Activated CD4-positive, alpha-beta memory T cell treated with anti-CD3 and anti-CD28 coated beads for 36 hours (primary cell): ENCODE data around the gene BBOF1. TPM values are rescaled to one million over a fixed set of nuclear protein-coding genes. Genes with fewer than 3 reads are reported as not detected.
"Not testable (repeated sequence)": the region's sequence is repeated elsewhere in the genome, so short reads cannot be mapped to it uniquely, and the experiment has no call there.

ENCODE experiments used
- CTCF ChIA-PET: fragments of 350-600 bp; sonication (Branson Sonifier 250); formaldehyde crosslinking; loops from one replicate; lab custom pipeline; 2021; ENCODE audit warnings: antibody characterized with exemption, inconsistent platforms; lab: Charles Lee
- POLR2A ChIA-PET: fragments of 350-600 bp; sonication (Branson Sonifier 250); formaldehyde crosslinking; loops from one replicate; lab custom pipeline; 2021; ENCODE audit warnings: antibody characterized with exemption; lab: Charles Lee
- DNase-seq: peaks from one replicate; pipeline ENCODE4 v3.0.0-alpha.2; 2020
- H3K27ac Mint-ChIP-seq: one replicate; pipeline ENCODE4 v1.8.0; 2021; ENCODE audit warnings: mixed read lengths
- H3K27me3 Mint-ChIP-seq: one replicate; pipeline ENCODE4 v1.8.0; 2021; ENCODE audit warnings: mixed read lengths
- H3K36me3 Mint-ChIP-seq: one replicate; pipeline ENCODE4 v1.8.0; 2021; ENCODE audit warnings: mixed read lengths
- H3K4me1 Mint-ChIP-seq: one replicate; pipeline ENCODE4 v1.8.0; 2021; ENCODE audit warnings: low read depth, mixed read lengths
- H3K4me3 Mint-ChIP-seq: one replicate; pipeline ENCODE4 v1.8.0; 2021; ENCODE audit warnings: mild to moderate bottlenecking, mixed read lengths
- H3K9me3 Mint-ChIP-seq: one replicate; pipeline ENCODE4 v1.8.0; 2021; ENCODE audit warnings: mixed read lengths
- intact Hi-C: fragments of 100-400 bp; cut with micrococcal nuclease; formaldehyde crosslinking; loops from one replicate; pipeline ENCODE4 v1.15.1; 2023
- total RNA-seq, 2 experiments: library from RNA; stranded (reverse); gene quantifications; one replicate each; pipeline ENCODE4 v1.2.3, GENCODE V29; 2021

BBOF1 gene
- total RNA-seq, 2 experiments from 2014 or later, result 1.0 to 1.3 TPM

DNA sequence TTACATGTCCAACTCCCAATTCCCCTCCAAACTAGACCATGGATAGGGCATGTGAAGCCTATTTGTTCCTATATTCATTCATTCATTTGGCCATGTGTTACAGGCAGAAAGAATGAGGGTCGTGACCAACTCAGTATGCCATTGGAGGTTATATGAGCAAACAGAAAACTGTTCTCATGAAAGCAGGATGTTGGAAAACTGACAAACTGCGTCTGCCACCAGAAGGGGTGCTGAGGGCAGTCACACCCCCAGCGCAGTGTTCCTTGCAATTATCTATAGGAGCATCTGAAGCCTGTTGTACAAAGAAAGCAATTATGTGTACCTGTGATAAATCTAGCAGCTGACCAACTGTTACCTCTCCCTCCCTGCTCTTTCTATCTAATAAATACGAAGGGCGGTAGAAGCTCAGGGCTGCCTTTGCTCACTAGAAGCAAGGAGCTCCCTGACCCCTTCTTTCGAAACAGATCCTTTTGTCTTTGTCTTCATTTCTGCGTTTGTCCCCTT lies 21.2 kb upstream of the BBOF1 start:
- peaks cover 2% of the 10 kb centered on the region for H3K36me3 Mint-ChIP-seq
- ChIA-PET POLR2A (no interaction called here), CTCF (interaction anchor here (0.6 kb wide), 1 partner anchor 15 kb away, joined by 3 read pairs; no protein-coding TSS in a partner anchor)
- no peaks in the 10 kb centered on the region for H3K9me3 Mint-ChIP-seq
- intact Hi-C loops, result no loop called here
- H3K4me1 Mint-ChIP-seq, result no peaks in the 10 kb centered on the region
- no peak for DNase-seq
- no peak overlapping the region for H3K27ac Mint-ChIP-seq
- no peak overlapping the region for H3K4me3 Mint-ChIP-seq
- no peaks in the 10 kb centered on the region for H3K27me3 Mint-ChIP-seq

DNA sequence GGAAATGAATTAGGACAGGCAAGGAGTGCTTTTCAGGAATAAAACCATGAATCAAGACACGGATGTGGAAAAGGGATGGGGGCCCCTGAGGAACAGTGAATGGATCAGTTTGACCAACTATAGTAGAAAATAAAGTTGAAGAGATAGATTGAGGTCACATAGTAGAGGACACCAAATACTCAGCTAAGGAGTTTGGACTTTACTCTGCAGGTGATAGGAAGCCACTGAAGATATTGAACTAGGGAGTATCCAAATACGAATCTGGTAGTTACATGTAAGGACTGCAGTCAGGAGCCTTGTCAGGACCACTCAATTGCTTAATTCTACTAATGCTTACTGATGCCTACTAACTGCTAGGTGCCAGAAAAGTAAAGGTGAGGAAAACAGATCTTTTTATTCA lies 20.4 kb upstream of the BBOF1 start:
- no peak for DNase-seq
- H3K27me3 Mint-ChIP-seq, result no peaks in the 10 kb centered on the region
- CTCF ChIA-PET, result no interaction called here
- H3K4me3 Mint-ChIP-seq, result no peak overlapping the region
- intact Hi-C loops, result no loop called here
- no peak overlapping the region for H3K27ac Mint-ChIP-seq
- H3K36me3 Mint-ChIP-seq, result peaks cover 5% of the 10 kb centered on the region
- POLR2A ChIA-PET, result no interaction called here
- H3K4me1 Mint-ChIP-seq, result no peaks in the 10 kb centered on the region
- H3K9me3 Mint-ChIP-seq, result no peaks in the 10 kb centered on the region

DNA sequence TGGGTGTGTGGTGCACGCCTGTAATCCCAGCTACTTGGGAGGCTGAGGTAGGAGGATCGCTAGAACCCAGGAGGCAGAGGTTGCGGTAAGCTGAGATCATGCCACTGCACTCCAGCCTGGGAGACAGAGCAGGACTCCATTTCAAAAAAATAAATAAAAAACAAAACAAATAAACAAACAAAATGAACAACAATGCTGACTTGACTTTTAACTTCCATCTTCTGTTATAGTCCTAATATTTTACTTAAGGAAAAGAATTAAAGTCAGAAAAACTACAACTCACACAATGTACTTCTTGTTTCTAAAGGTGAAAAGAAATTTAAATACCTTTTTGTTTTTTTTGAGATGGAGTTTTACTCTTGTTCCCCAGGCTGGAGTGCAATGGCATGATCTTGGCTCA lies 13.5 kb upstream of the BBOF1 start:
- H3K4me1 Mint-ChIP-seq, H3K4me3 Mint-ChIP-seq, H3K27me3 Mint-ChIP-seq, intact Hi-C loops, H3K27ac Mint-ChIP-seq, POLR2A ChIA-PET, DNase-seq, CTCF ChIA-PET, H3K9me3 Mint-ChIP-seq: not testable (repeated sequence)
- H3K36me3 Mint-ChIP-seq, result peaks cover 14% of the 10 kb centered on the region

DNA sequence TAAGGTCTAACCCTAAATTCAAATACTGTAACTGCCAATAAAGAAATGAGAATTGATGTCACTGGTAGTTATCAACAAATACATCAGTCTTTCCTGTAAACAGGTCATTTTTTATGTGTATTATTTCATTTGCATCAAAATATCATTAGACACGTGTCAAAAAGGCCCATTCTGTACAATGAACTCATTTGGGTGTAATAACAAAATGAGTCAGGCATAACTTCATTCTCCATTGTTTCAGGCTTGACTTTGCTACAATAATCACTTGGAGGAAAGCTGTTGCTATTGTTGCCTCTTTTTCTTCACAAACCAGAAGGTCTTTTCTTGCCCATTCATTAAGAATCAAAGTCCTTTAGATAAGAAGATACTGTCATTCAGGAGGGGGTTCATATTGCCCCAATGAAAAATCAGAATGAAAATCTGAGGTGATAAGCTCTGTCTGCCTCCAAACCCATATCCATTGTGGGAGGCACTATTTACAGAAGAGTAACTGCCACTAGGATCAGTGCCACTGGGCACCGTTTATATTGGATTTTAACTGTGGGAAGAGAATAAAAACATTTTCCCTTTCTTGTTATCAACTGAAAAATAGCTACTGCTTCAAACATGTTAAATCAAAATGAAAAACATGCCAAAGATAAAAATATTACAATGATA lies 10.2 kb upstream of the BBOF1 start:
- Mint-ChIP-seq H3K4me3 (no peak overlapping the region), H3K27me3 (no peaks in the 10 kb centered on the region), H3K27ac (no peak overlapping the region), H3K36me3 (peaks cover 13% of the 10 kb centered on the region), H3K4me1 (no peaks in the 10 kb centered on the region), H3K9me3 (no peaks in the 10 kb centered on the region)
- ChIA-PET CTCF (no interaction called here), POLR2A (no interaction called here)
- intact Hi-C loops, result no loop called here
- no peak for DNase-seq

DNA sequence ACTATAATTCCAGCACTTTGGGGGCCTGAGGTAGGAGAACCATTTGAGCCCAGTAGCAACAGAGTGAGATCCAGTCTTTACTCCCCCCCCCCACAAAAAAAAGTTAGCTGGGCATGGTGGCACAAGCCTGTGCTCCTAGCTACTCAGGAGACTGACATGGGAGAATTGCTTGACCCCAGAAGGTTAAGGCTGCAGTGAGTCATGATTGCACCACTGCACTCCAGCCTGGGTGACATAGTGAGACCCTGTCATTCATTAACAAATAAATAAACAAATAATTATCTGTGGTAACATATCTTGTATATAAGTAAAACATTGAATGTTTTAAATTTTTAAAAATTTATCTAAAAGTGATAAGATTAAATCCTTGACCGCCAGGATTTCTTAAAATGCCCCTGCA lies 4.8 kb upstream of the BBOF1 start:
- no peak for DNase-seq
- ChIA-PET CTCF (no interaction called here), POLR2A (interaction anchor here (0.6 kb wide), 1 partner anchor 11 kb away, joined by 3 read pairs; no protein-coding TSS in a partner anchor)
- H3K4me3 Mint-ChIP-seq, result no peak overlapping the region
- no peaks in the 10 kb centered on the region for H3K9me3 Mint-ChIP-seq
- H3K4me1 Mint-ChIP-seq, result peaks cover 5% of the 10 kb centered on the region
- no peaks in the 10 kb centered on the region for H3K27me3 Mint-ChIP-seq
- intact Hi-C loops, result no loop called here
- H3K36me3 Mint-ChIP-seq, result peaks cover 6% of the 10 kb centered on the region
- H3K27ac Mint-ChIP-seq, result no peak overlapping the region

DNA sequence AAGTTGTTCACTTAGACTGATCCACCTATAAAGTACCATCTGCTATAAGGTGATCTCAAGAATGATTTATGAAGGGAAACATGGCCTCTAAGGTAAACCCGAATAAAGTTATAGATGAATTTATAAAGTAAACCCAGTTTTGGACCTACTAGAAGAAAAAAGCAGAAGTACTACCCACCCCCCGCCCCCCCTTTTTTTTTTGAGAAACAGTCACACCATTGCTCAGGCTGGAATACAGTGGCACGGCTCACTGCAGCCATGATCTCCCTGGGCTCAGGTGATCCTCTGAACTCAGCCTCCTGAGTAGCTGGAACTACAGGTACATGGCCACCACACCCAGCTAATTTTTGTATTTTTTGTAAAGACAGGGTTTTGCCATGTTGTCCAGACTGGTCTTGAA lies 4.0 kb upstream of the BBOF1 start:
- H3K9me3 Mint-ChIP-seq, result no peaks in the 10 kb centered on the region
- no peak for DNase-seq
- no peaks in the 10 kb centered on the region for H3K27me3 Mint-ChIP-seq
- H3K27ac Mint-ChIP-seq, result no peak overlapping the region
- POLR2A ChIA-PET, result no interaction called here
- no peak overlapping the region for H3K4me3 Mint-ChIP-seq
- peaks cover 5% of the 10 kb centered on the region for H3K4me1 Mint-ChIP-seq
- CTCF ChIA-PET, result no interaction called here
- intact Hi-C loops, result loop anchor here (5.0 kb wide), 2 partner anchors 237 to 253 kb away; a partner anchor contains a TSS
- peaks cover 4% of the 10 kb centered on the region for H3K36me3 Mint-ChIP-seq

DNA sequence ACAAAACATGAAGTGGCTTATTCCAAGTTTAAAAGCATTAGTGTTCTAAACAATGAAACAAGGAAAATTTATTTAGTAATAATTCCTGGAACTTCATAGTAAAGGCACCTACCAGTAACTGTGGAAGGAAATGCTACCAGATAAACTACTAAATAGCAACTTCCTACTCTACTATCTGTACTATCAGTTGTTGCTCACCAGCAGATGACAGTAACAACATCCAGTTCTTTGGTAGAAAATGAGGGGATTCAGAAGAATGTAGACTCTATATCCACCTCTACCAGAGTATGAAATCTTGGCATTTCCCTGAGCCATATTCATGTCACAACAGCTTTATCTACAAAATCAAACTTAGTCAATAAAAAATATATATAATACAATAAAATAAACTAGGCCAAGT lies 3.2 kb upstream of the BBOF1 start:
- no peak overlapping the region for H3K4me3 Mint-ChIP-seq
- ChIA-PET CTCF (no interaction called here), POLR2A (no interaction called here)
- peaks cover 5% of the 10 kb centered on the region for H3K4me1 Mint-ChIP-seq
- no peak overlapping the region for H3K27ac Mint-ChIP-seq
- intact Hi-C loops, result loop anchor here (5.0 kb wide), 2 partner anchors 236 to 254 kb away; a partner anchor contains a TSS
- H3K9me3 Mint-ChIP-seq, result no peaks in the 10 kb centered on the region
- no peak for DNase-seq
- no peaks in the 10 kb centered on the region for H3K27me3 Mint-ChIP-seq
- peaks cover 3% of the 10 kb centered on the region for H3K36me3 Mint-ChIP-seq

DNA sequence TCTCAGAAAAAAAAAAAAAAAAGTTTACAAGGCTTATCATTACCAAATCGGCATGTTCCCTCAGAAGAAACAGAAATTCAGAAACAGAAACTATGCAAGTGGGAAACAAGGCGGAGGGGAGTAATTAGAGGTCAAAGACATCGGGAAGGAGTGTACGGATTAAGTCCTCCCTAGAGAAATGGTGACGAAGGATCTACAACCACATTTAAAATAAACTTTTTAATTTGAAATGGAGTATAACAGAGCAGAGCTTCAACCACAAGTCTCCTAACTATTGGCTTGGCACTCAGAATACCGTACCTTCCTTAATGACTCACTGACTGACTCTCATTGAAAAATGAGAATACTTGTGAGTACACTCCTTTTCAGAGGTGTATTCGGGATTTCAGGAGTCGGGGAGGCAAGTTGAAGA lies 969 bp upstream of the BBOF1 start:
- ChIA-PET CTCF (interaction anchor here (0.8 kb wide), 1 partner anchor 84 kb away, joined by 3 read pairs; no protein-coding TSS in a partner anchor), POLR2A (interaction anchor here (1.2 to 2.0 kb wide), 6 partner anchors 16 to 527 kb away, joined by 3 to 10 read pairs (median 4); partner anchors contain the start of genes ACOT6, LIN52, RIOX1 and ZNF410)
- Mint-ChIP-seq H3K27me3 (no peaks in the 10 kb centered on the region), H3K4me3 (peak overlapping the region; percentile 95), H3K9me3 (no peaks in the 10 kb centered on the region), H3K36me3 (peaks cover 3% of the 10 kb centered on the region), H3K27ac (peak overlapping the region; percentile 89), H3K4me1 (peaks cover 5% of the 10 kb centered on the region)
- intact Hi-C loops, result loop anchor here (5.0 kb wide), 2 partner anchors 234 to 256 kb away; a partner anchor contains a TSS
- DNase-seq, result no peak

DNA sequence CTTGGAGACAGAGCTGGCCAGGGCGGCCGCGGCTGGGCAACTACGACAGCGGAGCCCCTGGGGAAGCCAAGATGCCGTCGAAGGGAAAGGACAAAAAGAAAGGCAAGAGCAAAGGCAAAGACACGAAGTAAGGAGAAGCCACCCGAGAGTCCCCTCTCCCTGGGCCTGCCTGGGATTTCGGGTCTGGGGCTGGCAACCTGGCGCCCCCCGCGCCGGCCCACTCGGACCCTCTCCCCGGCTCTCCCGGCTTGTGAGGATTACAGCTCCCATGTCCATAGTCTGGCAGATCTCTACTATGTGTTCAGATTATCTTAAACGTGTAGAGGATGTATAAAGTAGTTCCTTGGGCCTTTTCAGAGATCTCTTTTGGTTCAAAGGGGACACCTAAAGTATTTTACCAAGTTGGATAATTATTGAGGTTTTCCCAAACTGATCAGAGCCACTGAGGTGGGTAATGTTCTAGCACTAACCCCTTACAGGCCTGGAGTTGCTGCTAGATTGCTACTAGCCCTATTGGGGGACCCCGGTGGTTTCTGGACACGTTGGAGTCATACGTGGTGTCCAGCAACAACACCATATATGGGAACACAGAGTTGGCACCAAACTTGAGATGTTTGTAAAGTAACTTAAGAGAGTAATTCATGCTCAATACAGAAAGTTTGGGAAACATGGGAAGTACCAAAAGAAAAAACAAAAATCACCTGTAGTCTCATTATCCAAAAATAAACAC lies 424 bp downstream of the BBOF1 start:
- Mint-ChIP-seq H3K27ac (no peak overlapping the region), H3K36me3 (no peaks in the 10 kb centered on the region), H3K4me3 (peak overlapping the region; percentile 75), H3K4me1 (peaks cover 5% of the 10 kb centered on the region), H3K9me3 (no peaks in the 10 kb centered on the region), H3K27me3 (no peaks in the 10 kb centered on the region)
- intact Hi-C loops, result loop anchor here (1.0 to 5.0 kb wide), 5 partner anchors 65 to 257 kb away; partner anchors contain the start of genes ALDH6A1, COQ6, FAM161B and LIN52
- ChIA-PET CTCF (no interaction called here), POLR2A (interaction anchor here (0.7 to 2.0 kb wide), 8 partner anchors 9 to 529 kb away, joined by 3 to 10 read pairs (median 3); partner anchors contain the start of genes LIN52, RIOX1 and ZNF410)
- DNase-seq, result no peak

DNA sequence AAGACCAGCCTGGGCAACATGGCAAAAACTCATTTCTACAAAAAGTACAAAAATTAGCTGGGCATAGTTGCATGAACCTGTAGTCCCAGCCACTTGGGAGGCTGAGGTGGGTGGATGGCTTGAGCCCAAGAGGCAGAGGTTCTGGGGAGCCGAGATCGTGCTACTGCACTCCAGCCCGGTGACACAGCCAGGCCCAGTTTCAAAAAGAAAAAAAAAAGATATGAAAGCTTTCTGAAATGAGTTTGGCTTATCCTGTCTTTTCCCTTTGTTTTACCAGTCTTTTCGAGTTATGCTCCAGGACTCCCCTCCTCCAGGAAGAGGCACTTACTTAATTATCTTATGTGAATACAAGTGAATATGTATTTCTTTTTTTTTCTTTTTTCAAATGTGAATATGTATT lies 3.2 kb downstream of the BBOF1 start:
- Mint-ChIP-seq H3K27ac (no peak overlapping the region), H3K27me3 (no peaks in the 10 kb centered on the region), H3K9me3 (no peaks in the 10 kb centered on the region), H3K4me3 (no peak overlapping the region), H3K4me1 (peaks cover 5% of the 10 kb centered on the region), H3K36me3 (no peaks in the 10 kb centered on the region)
- ChIA-PET CTCF (no interaction called here), POLR2A (no interaction called here)
- intact Hi-C loops, result no loop called here
- no peak for DNase-seq

DNA sequence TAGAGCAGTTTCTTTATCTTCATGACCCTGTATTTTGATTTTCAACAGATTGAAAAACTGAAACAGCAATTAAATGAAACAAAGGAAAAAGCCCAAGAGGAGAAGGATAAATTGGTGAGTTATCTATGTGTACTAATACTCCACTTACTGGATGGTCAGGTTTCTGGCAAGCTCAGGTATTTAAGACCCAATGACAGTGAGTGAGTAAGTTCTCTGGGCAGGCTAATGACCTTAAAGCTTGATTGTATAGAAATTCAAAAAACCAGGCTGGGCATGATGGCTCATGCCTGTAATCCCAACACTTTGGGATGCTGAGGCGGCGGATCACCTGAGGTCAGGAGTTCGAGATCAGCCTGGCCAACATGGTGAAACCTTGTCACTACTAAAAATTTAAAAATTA lies 10.0 kb downstream of the BBOF1 start:
- no peaks in the 10 kb centered on the region for H3K4me1 Mint-ChIP-seq
- CTCF ChIA-PET, result no interaction called here
- POLR2A ChIA-PET, result no interaction called here
- H3K36me3 Mint-ChIP-seq, result no peaks in the 10 kb centered on the region
- H3K27me3 Mint-ChIP-seq, result no peaks in the 10 kb centered on the region
- intact Hi-C loops, result no loop called here
- H3K27ac Mint-ChIP-seq, result no peak overlapping the region
- no peak for DNase-seq
- no peaks in the 10 kb centered on the region for H3K9me3 Mint-ChIP-seq
- H3K4me3 Mint-ChIP-seq, result no peak overlapping the region

DNA sequence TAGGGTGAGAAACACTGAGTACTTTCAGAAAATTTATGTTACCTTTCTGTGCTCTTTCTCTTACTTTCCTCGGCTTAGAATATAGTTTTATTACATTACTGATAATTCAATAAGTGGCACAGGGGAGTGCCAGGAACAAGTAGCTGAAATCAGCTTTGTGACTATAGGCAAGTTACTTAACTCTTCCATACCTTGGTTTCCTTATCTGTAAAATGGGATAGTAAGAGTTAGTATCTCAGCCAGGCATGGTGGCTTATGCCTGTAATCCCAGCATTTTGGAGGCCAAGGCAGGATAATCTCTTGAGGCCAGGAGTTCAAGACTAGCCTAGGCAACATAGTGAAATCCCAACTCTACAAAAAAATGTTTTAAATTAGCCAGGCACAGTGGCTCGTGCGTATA lies 15.4 kb downstream of the BBOF1 start:
- no peak for DNase-seq
- Mint-ChIP-seq H3K4me3 (no peak overlapping the region), H3K27ac (no peak overlapping the region), H3K36me3 (no peaks in the 10 kb centered on the region), H3K27me3 (no peaks in the 10 kb centered on the region), H3K4me1 (no peaks in the 10 kb centered on the region), H3K9me3 (no peaks in the 10 kb centered on the region)
- POLR2A ChIA-PET, result no interaction called here
- CTCF ChIA-PET, result no interaction called here
- intact Hi-C loops, result no loop called here
